GM23338 (cell line): Measurements from ENCODE around the gene ABCC5. TPM values are rescaled to one million over a fixed set of nuclear protein-coding genes. Genes with fewer than 3 reads are reported as not detected.

Experiments used
- ATAC-seq: fragments of 200-7000 bp; cut with Tn5 transposase; 3 replicates; pipeline ENCODE4 v1.9.1; 2020
- DNase-seq: peaks from one replicate; pipeline ENCODE4 v3.0.0-alpha.2; 2015; ENCODE audit warnings: low spot score
- H2AFZ ChIP-seq: fragments of 200-600 bp; sonication (generic); 2 replicates; pipeline ENCODE4 v1.8.0; 2016; ENCODE audit warnings: antibody characterized with exemption, mild to moderate bottlenecking, moderate library complexity
- H3F3A ChIP-seq: fragments of 200-600 bp; sonication (generic); replicated peaks from 2 replicates; pipeline ENCODE4 v1.8.0; 2017; ENCODE audit warnings: antibody characterized with exemption, mixed run types, low read depth
- H3K27ac ChIP-seq: fragments of 200-600 bp; sonication (generic); 2 replicates; pipeline ENCODE4 v1.6.1; 2016; ENCODE audit warnings: low read depth
- H3K27me3 ChIP-seq: fragments of 200-600 bp; sonication (generic); 2 replicates; pipeline ENCODE4 v1.8.0; 2016; ENCODE audit warnings: mild to moderate bottlenecking, mixed run types, moderate library complexity; ENCODE audit not compliant: insufficient read depth
- H3K36me3 ChIP-seq: fragments of 200-600 bp; sonication (generic); 2 replicates; pipeline ENCODE4 v1.8.0; 2016; ENCODE audit warnings: mild to moderate bottlenecking; ENCODE audit not compliant: insufficient read depth
- H3K4me1 ChIP-seq: fragments of 200-600 bp; sonication (generic); 2 replicates; pipeline ENCODE4 v1.8.0; 2016; ENCODE audit warnings: mild to moderate bottlenecking, moderate library complexity; ENCODE audit not compliant: insufficient read depth
- H3K4me2 ChIP-seq: fragments of 200-600 bp; sonication (generic); 2 replicates; pipeline ENCODE4 v1.7.1; 2017; ENCODE audit warnings: mixed run types
- H3K4me3 ChIP-seq: fragments of 200-600 bp; sonication (generic); 2 replicates; pipeline ENCODE4 v1.6.1; 2016; ENCODE audit warnings: mixed run types
- H3K79me2 ChIP-seq: fragments of 200-600 bp; sonication (generic); replicated peaks from 2 replicates; pipeline ENCODE4 v1.8.0; 2017; ENCODE audit warnings: mild to moderate bottlenecking; ENCODE audit not compliant: insufficient read depth
- H3K9me2 ChIP-seq: fragments of 200-600 bp; sonication (generic); 2 replicates; pipeline ENCODE4 v1.8.0; 2017; ENCODE audit not compliant: insufficient read depth
- H4K20me1 ChIP-seq: fragments of 200-600 bp; sonication (generic); replicated peaks from 2 replicates; pipeline ENCODE4 v1.8.0; 2017; ENCODE audit warnings: mild to moderate bottlenecking; ENCODE audit not compliant: insufficient read depth
- H3K27ac Mint-ChIP-seq: 2 replicates; pipeline ENCODE4 v1.8.0; 2020; ENCODE audit warnings: inconsistent platforms, mild to moderate bottlenecking, moderate library complexity, mixed read lengths
- H3K27me3 Mint-ChIP-seq: 3 replicates; pipeline ENCODE4 v1.8.0; 2022; ENCODE audit warnings: low read depth, mild to moderate bottlenecking, moderate library complexity, mixed read lengths, inconsistent platforms; ENCODE audit not compliant: insufficient read depth, poor library complexity
- H3K36me3 Mint-ChIP-seq: 3 replicates; pipeline ENCODE4 v1.8.0; 2021; ENCODE audit warnings: low read depth, mild to moderate bottlenecking, inconsistent platforms, moderate library complexity, mixed read lengths
- H3K4me1 Mint-ChIP-seq: 3 replicates; pipeline ENCODE4 v1.8.0; 2020; ENCODE audit warnings: mild to moderate bottlenecking, inconsistent platforms, mixed read lengths
- H3K4me3 Mint-ChIP-seq: 3 replicates; pipeline ENCODE4 v1.8.0; 2021; ENCODE audit warnings: moderate library complexity, mild to moderate bottlenecking, inconsistent platforms, mixed read lengths
- H3K9me3 Mint-ChIP-seq: 3 replicates; pipeline ENCODE4 v1.8.0; 2020; ENCODE audit warnings: moderate library complexity, mild to moderate bottlenecking, inconsistent platforms, mixed read lengths
- CREB1 ChIP-seq: fragments of 250-450 bp; sonication (Bioruptor Pico); IDR thresholded peaks from 2 replicates; pipeline ENCODE4 v1.5.0; 2020; ENCODE audit warnings: low read depth, mild to moderate bottlenecking, moderate library complexity
- CTCF ChIP-seq, 2 experiments: fragments of 200-600 bp in 1 of 2; sonication (generic) in 1 of 2; conservative IDR thresholded peaks; 2 replicates each; pipeline versions ENCODE4 v1.5.1 to v1.6.1; 2016 to 2017; ENCODE audit warnings: antibody characterized with exemption in 2 of 2, low read depth in 2 of 2, mild to moderate bottlenecking in 2 of 2, moderate library complexity in 1 of 2
- ETS1 ChIP-seq: IDR thresholded peaks from 2 replicates; pipeline ENCODE4 v1.6.1; 2016; ENCODE audit warnings: antibody characterized with exemption
- EZH2 ChIP-seq: fragments of 200-600 bp; sonication (generic); IDR thresholded peaks from one replicate; pipeline ENCODE4 v1.8.0; 2017; ENCODE audit warnings: antibody characterized with exemption, mild to moderate bottlenecking, low read depth; ENCODE audit not compliant: unreplicated experiment
- EZH2phosphoT487 ChIP-seq: fragments of 200-600 bp; sonication (generic); IDR thresholded peaks from one replicate; pipeline ENCODE4 v1.8.1; 2018; ENCODE audit warnings: antibody characterized with exemption; ENCODE audit not compliant: unreplicated experiment
- REST ChIP-seq: IDR thresholded peaks from one replicate; pipeline ENCODE4 v1.6.1; 2018; ENCODE audit warnings: antibody characterized with exemption; ENCODE audit not compliant: unreplicated experiment
- STAT1 ChIP-seq: IDR thresholded peaks from one replicate; pipeline ENCODE4 v1.6.1; 2016; ENCODE audit warnings: antibody characterized with exemption; ENCODE audit not compliant: unreplicated experiment
- ZNF114 ChIP-seq: fragments of 250-450 bp; sonication (Bioruptor Pico); IDR thresholded peaks from 2 replicates; pipeline ENCODE4 v1.5.0; 2020; ENCODE audit warnings: mild to moderate bottlenecking, moderate library complexity
- ZNF331 ChIP-seq: fragments of 250-450 bp; sonication (Bioruptor Pico); IDR thresholded peaks from 2 replicates; pipeline ENCODE4 v1.5.0; 2020; ENCODE audit warnings: low read depth, mild to moderate bottlenecking, moderate library complexity
- polyA plus RNA-seq: library from polyadenylated mRNA; unstranded; fragments of >200 nt; fragmentation: Nextera tagmentation; extraction: Ambion mirVana; gene quantifications from 2 replicates; pipeline ENCODE4 v1.2.1, GENCODE V29; 2016
- total RNA-seq: library from RNA; depleted of rRNA; stranded (reverse); fragments of >200 nt; shearing (Covaris generic); gene quantifications from 2 replicates; pipeline ENCODE4 v1.2.3, GENCODE V29; 2014

ABCC5 gene
- total and polyA plus RNA-seq, 2 experiments from 2014 or later: 14.0 to 39.9 TPM

GRCh38 chr3:183930086-183930485, 87.6 kb downstream of the ABCC5 start:
- no peak overlapping the region for H2AFZ ChIP-seq
- H3K27me3 ChIP-seq: no peaks in the 10 kb centered on the region
- Mint-ChIP-seq H3K4me1 (no peaks in the 10 kb centered on the region), H3K36me3 (peaks cover 27% of the 10 kb centered on the region; the same call in 2 of the 3 replicates), H3K27me3 (peaks cover 5% of the 10 kb centered on the region), H3K4me3 (no peak overlapping the region), H3K27ac (no peak overlapping the region), H3K9me3 (no peaks in the 10 kb centered on the region)
- no peak for DNase-seq
- TF ChIP-seq REST (no peak), CREB1 (CRISPR knock-in tag) (no peak), EZH2 (no peak), CTCF (conservative IDR thresholded peaks at IDR 0.05; ENCODE audit: low read depth in 2 of 2) (no peak), ETS1 (no peak), ZNF114 (CRISPR knock-in tag) (no peak), STAT1 (no peak)
- no peaks in the 10 kb centered on the region for H3K4me1 ChIP-seq
- H3K79me2 ChIP-seq: no peaks in the 10 kb centered on the region
- no peaks in the 10 kb centered on the region for H3K9me2 ChIP-seq
- no peak overlapping the region for H3K4me3 ChIP-seq
- H3F3A ChIP-seq: no peaks in the 10 kb centered on the region
- peaks cover 9% of the 10 kb centered on the region; the same call in 1 of the 2 replicates for H3K36me3 ChIP-seq
- no peak overlapping the region for H3K27ac ChIP-seq
- no peak for ATAC-seq
- H3K4me2 ChIP-seq: no peak overlapping the region
- no peaks in the 10 kb centered on the region; the same call in 1 of the 2 replicates for H4K20me1 ChIP-seq

- Histone ChIP-seq H3K4me2 (no peak overlapping the region), H3K4me3 (no peak overlapping the region), H4K20me1 (no peaks in the 10 kb centered on the region; the same call in 1 of the 2 replicates), H3K4me1 (no peaks in the 10 kb centered on the region), H3K27me3 (no peaks in the 10 kb centered on the region), H3K9me2 (no peaks in the 10 kb centered on the region), H3F3A (no peaks in the 10 kb centered on the region), H3K79me2 (no peaks in the 10 kb centered on the region), H3K36me3 (peaks cover 8% of the 10 kb centered on the region; the same call in 1 of the 2 replicates), H2AFZ (no peak overlapping the region), H3K27ac (no peak overlapping the region)
- Mint-ChIP-seq H3K36me3 (peaks cover 38% of the 10 kb centered on the region), H3K4me1 (no peaks in the 10 kb centered on the region), H3K27ac (no peak overlapping the region), H3K27me3 (peaks cover 8% of the 10 kb centered on the region), H3K4me3 (no peak overlapping the region), H3K9me3 (no peaks in the 10 kb centered on the region)
- ATAC-seq (no peak), DNase-seq (no peak)
- TF ChIP-seq EZH2phosphoT487: no peak
- no peak for TF ChIP-seq CTCF (conservative IDR thresholded peaks at IDR 0.05; ENCODE audit: low read depth in 2 of 2)
- TF ChIP-seq ZNF114 (CRISPR knock-in tag): no peak
- no peak for TF ChIP-seq ZNF331 (CRISPR knock-in tag)
- no peak for TF ChIP-seq REST
These were observed 90.6 kb downstream of the ABCC5 start for GRCh38 chr3:183927059-183927458.
